ENCODE measurements around the gene C2CD4C.

C2CD4C gene

GRCh38 chr19:408441-408901, 476 bp downstream of the C2CD4C start:
- Histone ChIP-seq H3K27me3 (replicated peaks) (peaks cover 10% of the 10 kb centered on the region), H3K4me3 (ENCODE audit: low read depth, low read length) (no peak overlapping the region), H3K36me3 (replicated peaks) (no peaks in the 10 kb centered on the region), H3K27ac (no peak overlapping the region)
- in situ Hi-C loops (cut with HindIII; ENCODE audit: low pct_ligation_motif_present, low sequenced_read_pairs) = no loop called here
- no peak for DNase-seq
- no peak for TF ChIP-seq CTCF (IDR thresholded peaks at IDR 0.05; ENCODE audit: low read depth, low read length, missing control alignments)

DNA sequence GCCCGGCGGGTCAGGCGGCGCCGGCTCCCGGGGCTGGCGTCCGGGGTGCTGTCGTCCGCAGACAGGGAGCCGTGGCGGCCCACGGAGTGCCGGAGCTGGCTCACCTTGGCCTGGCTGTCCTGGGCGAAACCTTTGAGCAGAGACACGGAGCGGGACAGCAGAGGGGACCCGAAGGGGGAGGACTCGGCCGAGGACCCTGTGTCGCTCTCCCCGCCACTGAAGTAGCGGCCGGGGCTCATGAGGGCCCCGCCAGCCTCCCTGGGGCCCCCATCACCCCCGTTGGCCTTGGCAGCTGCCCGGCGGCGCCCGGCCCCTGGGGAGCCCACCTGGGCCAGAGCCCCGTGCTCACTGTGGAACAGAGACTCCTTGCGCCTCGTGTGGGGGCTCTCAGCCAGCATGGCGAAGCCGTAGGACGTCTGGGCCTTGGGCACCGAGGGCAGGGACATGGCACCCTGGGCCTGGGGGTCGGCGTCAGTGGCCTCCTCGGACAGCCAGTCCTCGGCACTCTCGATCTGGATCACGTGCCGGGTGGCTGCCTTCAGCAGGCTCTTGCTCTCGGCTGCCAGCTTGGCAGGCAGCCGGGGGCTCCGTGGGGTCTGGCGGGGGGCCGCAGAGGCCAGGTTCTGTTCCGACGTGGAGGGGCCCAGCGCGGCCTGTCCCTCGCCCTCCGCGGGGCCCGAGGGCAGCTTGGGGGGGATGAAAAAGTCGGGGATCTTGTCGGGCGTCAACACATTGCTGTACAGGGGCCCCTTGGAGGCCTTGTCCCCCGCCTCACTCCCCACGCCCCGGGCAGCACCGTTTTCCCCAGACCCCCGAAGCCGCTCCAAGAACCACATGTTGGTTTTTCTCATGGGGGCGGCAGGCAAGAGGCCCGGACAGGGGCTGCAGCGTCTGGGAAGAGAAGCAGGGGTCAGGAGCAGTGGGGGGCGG, 1.2 kb downstream of the C2CD4C start:
- no peak for DNase-seq
- no peak overlapping the region for H3K27ac ChIP-seq
- H3K27me3 ChIP-seq (replicated peaks) = peaks cover 10% of the 10 kb centered on the region
- H3K4me3 ChIP-seq (ENCODE audit: low read depth, low read length) = no peak overlapping the region
- in situ Hi-C loops (cut with HindIII; ENCODE audit: low pct_ligation_motif_present, low sequenced_read_pairs) = no loop called here
- H3K36me3 ChIP-seq (replicated peaks) = no peaks in the 10 kb centered on the region
- TF ChIP-seq CTCF (IDR thresholded peaks at IDR 0.05; ENCODE audit: low read depth, low read length, missing control alignments) = no peak

GRCh38 chr19:406971-407510, 1.9 kb downstream of the C2CD4C start:
- no peak for DNase-seq
- Histone ChIP-seq H3K4me3 (ENCODE audit: low read depth, low read length) (no peak overlapping the region), H3K27ac (no peak overlapping the region), H3K27me3 (replicated peaks) (peaks cover 10% of the 10 kb centered on the region), H3K36me3 (replicated peaks) (no peaks in the 10 kb centered on the region)
- TF ChIP-seq CTCF (IDR thresholded peaks at IDR 0.05; ENCODE audit: low read depth, low read length, missing control alignments) = no peak
- in situ Hi-C loops (cut with HindIII; ENCODE audit: low pct_ligation_motif_present, low sequenced_read_pairs) = no loop called here

DNA sequence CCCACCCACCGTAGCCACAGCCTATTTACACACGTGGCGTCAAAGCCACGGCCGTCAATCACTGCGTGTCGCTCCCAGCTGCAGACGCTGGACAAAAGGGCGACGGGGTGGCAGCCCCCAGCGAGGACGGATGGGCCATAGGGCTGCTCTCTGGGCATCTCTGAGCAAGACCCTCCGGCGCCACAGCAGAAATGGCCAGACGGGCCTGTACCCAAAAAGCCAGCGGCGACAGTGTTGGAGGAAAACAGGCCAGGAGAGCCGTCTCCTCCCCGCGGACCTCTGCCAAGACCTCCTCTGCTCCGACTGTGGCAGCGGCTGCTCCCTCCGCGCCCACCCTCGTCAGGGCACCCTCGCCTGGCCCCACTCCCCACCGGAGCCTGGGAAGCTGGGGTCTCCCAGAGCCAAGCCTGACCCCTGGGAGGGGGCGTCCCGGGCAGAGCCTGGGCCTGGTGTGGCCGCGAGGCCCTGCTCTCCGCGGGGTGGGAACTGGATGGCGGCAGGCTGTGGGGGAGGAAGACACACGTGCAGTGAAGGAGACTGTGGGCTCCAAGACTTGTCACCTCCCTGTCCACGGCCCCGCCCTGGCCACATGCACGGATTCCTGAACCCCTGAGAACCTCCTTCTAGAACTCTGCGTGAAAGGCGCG, 2.7 kb downstream of the C2CD4C start:
- Histone ChIP-seq H3K27ac (no peak overlapping the region), H3K36me3 (replicated peaks) (no peaks in the 10 kb centered on the region), H3K4me3 (ENCODE audit: low read depth, low read length) (no peak overlapping the region), H3K27me3 (replicated peaks) (peaks cover 10% of the 10 kb centered on the region)
- in situ Hi-C loops (cut with HindIII; ENCODE audit: low pct_ligation_motif_present, low sequenced_read_pairs) = no loop called here
- DNase-seq = no peak
- TF ChIP-seq CTCF (IDR thresholded peaks at IDR 0.05; ENCODE audit: low read depth, low read length, missing control alignments) = no peak

- H3K27ac ChIP-seq = no peak overlapping the region
- in situ Hi-C loops (cut with HindIII; ENCODE audit: low pct_ligation_motif_present, low sequenced_read_pairs) = no loop called here
These were observed 3.6 kb downstream of the C2CD4C start for GRCh38 chr19:405121-405965.

More at GRCh38 chr19:405121-405965, 3.6 kb downstream of the C2CD4C start:
- TF ChIP-seq CTCF (IDR thresholded peaks at IDR 0.05; ENCODE audit: low read depth, low read length, missing control alignments) = no peak
- peaks cover 10% of the 10 kb centered on the region for H3K27me3 ChIP-seq (replicated peaks)
- H3K4me3 ChIP-seq (ENCODE audit: low read depth, low read length) = no peak overlapping the region
- no peaks in the 10 kb centered on the region for H3K36me3 ChIP-seq (replicated peaks)
- DNase-seq = no peak
